ENCODE data around the gene CCDC192. TPM values are rescaled to one million over a fixed set of nuclear protein-coding genes. Genes with fewer than 3 reads are reported as not detected.

The CCDC192 gene
- total and polyA plus RNA-seq, 10 of the 15 experiments (the other 5 are each of a cell fraction or from before 2014, with no cell fraction given), result 0.20 to 0.79 (median 0.32) TPM; not detected in 4

- TF ChIP-seq STAT3 (IDR thresholded peaks at IDR 0.05; ENCODE audit: low read depth, low read length) (no peak), SP1 (IDR thresholded peaks at IDR 0.05; ENCODE audit: low read depth, low read length) (no peak), EP300 (IDR thresholded peaks at IDR 0.05; ENCODE audit: borderline replicate concordance in 1 of 2, control insufficient read depth in 1 of 2, low read depth in 2 of 2, low read length in 2 of 2) (no peak), PRDM15 (CRISPR knock-in tag; IDR thresholded peaks at IDR 0.05) (no peak), BMI1 (IDR thresholded peaks at IDR 0.05; ENCODE audit: borderline replicate concordance) (no peak), SIN3A (IDR thresholded peaks at IDR 0.05; ENCODE audit: low read depth, low read length) (no peak), NBN (IDR thresholded peaks at IDR 0.05) (no peak), RBBP5 (conservative IDR thresholded peaks at IDR 0.05) (no peak), CTCF (IDR thresholded peaks at IDR 0.05 in 2 of 3, conservative IDR thresholded peaks at IDR 0.05 in 1 of 3; ENCODE audit: control insufficient read depth in 2 of 3, extremely low read depth in 1 of 3, insufficient read depth in 1 of 3, low read depth in 3 of 3, low read length in 3 of 3) (no peak), POLR2AphosphoS2 (IDR thresholded peaks at IDR 0.05; ENCODE audit: low read depth, low read length) (no peak), ZNF622 (IDR thresholded peaks at IDR 0.05) (no peak), RELA (IDR thresholded peaks at IDR 0.05; ENCODE audit: borderline replicate concordance, partially characterized antibody) (no peak), MTA2 (IDR thresholded peaks at IDR 0.05; ENCODE audit: low read depth) (no peak), RELB (IDR thresholded peaks at IDR 0.05; ENCODE audit: low read depth) (no peak), EED (IDR thresholded peaks at IDR 0.05; ENCODE audit: low read depth) (no peak), TCF12 (IDR thresholded peaks at IDR 0.05; ENCODE audit: low read depth, low read length) (no peak)
- no peak overlapping the region for H3K4me2 ChIP-seq (ENCODE audit: control insufficient read depth, insufficient read depth)
- DNase-seq (ENCODE audit: low read depth, low spot score) (no peak), FAIRE-seq (no peak), ATAC-seq (no peak)
- intact Hi-C loops (cut with micrococcal nuclease; ENCODE audit: unreplicated experiment), result no loop called here
- no peak overlapping the region for H3K27ac ChIP-seq (ENCODE audit: control insufficient read depth, insufficient read depth)
- H3K4me1 ChIP-seq (ENCODE audit: control insufficient read depth, insufficient read depth, low read length), result no peaks in the 10 kb centered on the region
- WGBS (ENCODE audit: insufficient coverage, insufficient replicate concordance, low lambda C conversion rate, missing lambda C conversion rate), result 75% methylated on average over 2 of the region's 2 CpGs
- no peaks in the 10 kb centered on the region for H3K79me2 ChIP-seq (ENCODE audit: control insufficient read depth, insufficient read depth, low read length)
- no peaks in the 10 kb centered on the region for H3K36me3 ChIP-seq (ENCODE audit: control insufficient read depth in 2 of 2, insufficient read depth in 2 of 2, low read length in 1 of 2)
- no peaks in the 10 kb centered on the region for H3K27me3 ChIP-seq (replicated peaks in 1 of 2; ENCODE audit: control insufficient read depth in 2 of 2, insufficient read depth in 2 of 2, low read length in 1 of 2)
- in situ Hi-C loops (cut with MboI), result no loop called here
- H3K9me3 ChIP-seq (replicated peaks; ENCODE audit: control insufficient read depth, insufficient read depth, low read length), result no peaks in the 10 kb centered on the region; the same call in 2 of the 3 replicates
- no peak overlapping the region for H2AFZ ChIP-seq (ENCODE audit: control insufficient read depth, low read depth, low read length)
- ChIA-PET RAD21 (ENCODE audit: unreplicated experiment) (no interaction called here), POLR2A (no interaction called here), CTCF (no interaction called here), SMC1A (ENCODE audit: uncharacterized antibody, unreplicated experiment) (no interaction called here)
- H3K9ac ChIP-seq (ENCODE audit: control insufficient read depth, insufficient read depth, low read length), result no peak overlapping the region
- no peaks in the 10 kb centered on the region for H4K20me1 ChIP-seq (ENCODE audit: control insufficient read depth, insufficient read depth)
- no TSS peak for BruUV-seq (replicated peaks)
- H3K4me3 ChIP-seq, result no peak overlapping the region
These were observed 151.3 kb downstream of the CCDC192 start for GRCh38 chr5:127854520-127854919.

Data from GM12878 (cell line).